ENCODE results near the gene NPR2. TPM values are rescaled to one million over a fixed set of nuclear protein-coding genes. Genes with fewer than 3 reads are reported as not detected.
A peak's percentile ranks its signal among the peaks of the same experiment; 100 is the strongest.

NPR2 gene
- total RNA-seq, 1 donor from 2014 or later = 40.2 TPM

GRCh38 chr9:35757892-35758275, 33.5 kb upstream of the NPR2 start:
- peaks cover 10% of the 10 kb centered on the region for H3K36me3 Mint-ChIP-seq (ENCODE audit: low read depth)
- no peaks in the 10 kb centered on the region for H3K27me3 Mint-ChIP-seq (ENCODE audit: low read depth)
- H3K4me3 Mint-ChIP-seq (ENCODE audit: unreplicated experiment) = no peak overlapping the region
- peaks cover 54% of the 10 kb centered on the region for H3K4me1 Mint-ChIP-seq (ENCODE audit: low read depth)
- no peak for TF ChIP-seq CTCF (IDR thresholded peaks at IDR 0.05)
- no peaks in the 10 kb centered on the region for H3K9me3 Mint-ChIP-seq (ENCODE audit: low read depth)
- H3K27ac Mint-ChIP-seq (ENCODE audit: unreplicated experiment) = no peak overlapping the region
- DNase-seq (ENCODE audit: low spot score) = no peak

GRCh38 chr9:35758475-35759050, 32.8 kb upstream of the NPR2 start:
- Mint-ChIP-seq H3K27me3 (ENCODE audit: low read depth) (no peaks in the 10 kb centered on the region), H3K4me3 (ENCODE audit: unreplicated experiment) (no peak overlapping the region), H3K27ac (ENCODE audit: unreplicated experiment) (peak overlapping the region; percentile 41), H3K4me1 (ENCODE audit: low read depth) (peaks cover 54% of the 10 kb centered on the region), H3K9me3 (ENCODE audit: low read depth) (no peaks in the 10 kb centered on the region), H3K36me3 (ENCODE audit: low read depth) (peaks cover 6% of the 10 kb centered on the region)
- DNase-seq (ENCODE audit: low spot score) = no peak
- TF ChIP-seq CTCF (IDR thresholded peaks at IDR 0.05) = no peak

GRCh38 chr9:35759795-35760194, 31.6 kb upstream of the NPR2 start:
- H3K9me3 Mint-ChIP-seq (ENCODE audit: low read depth) = no peaks in the 10 kb centered on the region
- no peaks in the 10 kb centered on the region for H3K36me3 Mint-ChIP-seq (ENCODE audit: low read depth)
- TF ChIP-seq CTCF (IDR thresholded peaks at IDR 0.05) = no peak
- no peak for DNase-seq (ENCODE audit: low spot score)
- H3K4me3 Mint-ChIP-seq (ENCODE audit: unreplicated experiment) = no peak overlapping the region
- no peaks in the 10 kb centered on the region for H3K27me3 Mint-ChIP-seq (ENCODE audit: low read depth)
- peaks cover 49% of the 10 kb centered on the region for H3K4me1 Mint-ChIP-seq (ENCODE audit: low read depth)
- peak overlapping the region; percentile 24 for H3K27ac Mint-ChIP-seq (ENCODE audit: unreplicated experiment)

- peak overlapping the region; percentile 84 for H3K27ac Mint-ChIP-seq (ENCODE audit: unreplicated experiment)
- H3K36me3 Mint-ChIP-seq (ENCODE audit: low read depth) = no peaks in the 10 kb centered on the region
- no peak overlapping the region for H3K4me3 Mint-ChIP-seq (ENCODE audit: unreplicated experiment)
- DNase-seq (ENCODE audit: low spot score) = no peak
- H3K9me3 Mint-ChIP-seq (ENCODE audit: low read depth) = no peaks in the 10 kb centered on the region
- H3K4me1 Mint-ChIP-seq (ENCODE audit: low read depth) = peaks cover 49% of the 10 kb centered on the region
- no peak for TF ChIP-seq CTCF (IDR thresholded peaks at IDR 0.05)
- H3K27me3 Mint-ChIP-seq (ENCODE audit: low read depth) = no peaks in the 10 kb centered on the region
Observed at GRCh38 chr9:35760651-35761050, 30.7 kb upstream of the NPR2 start.

- no peaks in the 10 kb centered on the region for H3K27me3 Mint-ChIP-seq (ENCODE audit: low read depth)
- no peaks in the 10 kb centered on the region for H3K9me3 Mint-ChIP-seq (ENCODE audit: low read depth)
- no peak overlapping the region for H3K4me3 Mint-ChIP-seq (ENCODE audit: unreplicated experiment)
- DNase-seq (ENCODE audit: low spot score) = no peak
- peaks cover 27% of the 10 kb centered on the region for H3K4me1 Mint-ChIP-seq (ENCODE audit: low read depth)
- no peaks in the 10 kb centered on the region for H3K36me3 Mint-ChIP-seq (ENCODE audit: low read depth)
- no peak for TF ChIP-seq CTCF (IDR thresholded peaks at IDR 0.05)
- no peak overlapping the region for H3K27ac Mint-ChIP-seq (ENCODE audit: unreplicated experiment)
Observed at GRCh38 chr9:35763181-35763580, 28.2 kb upstream of the NPR2 start.

Measured in chondrocyte (in vitro differentiated cells).